Measurements from ENCODE around the gene GAB3.

GAB3 gene

DNA sequence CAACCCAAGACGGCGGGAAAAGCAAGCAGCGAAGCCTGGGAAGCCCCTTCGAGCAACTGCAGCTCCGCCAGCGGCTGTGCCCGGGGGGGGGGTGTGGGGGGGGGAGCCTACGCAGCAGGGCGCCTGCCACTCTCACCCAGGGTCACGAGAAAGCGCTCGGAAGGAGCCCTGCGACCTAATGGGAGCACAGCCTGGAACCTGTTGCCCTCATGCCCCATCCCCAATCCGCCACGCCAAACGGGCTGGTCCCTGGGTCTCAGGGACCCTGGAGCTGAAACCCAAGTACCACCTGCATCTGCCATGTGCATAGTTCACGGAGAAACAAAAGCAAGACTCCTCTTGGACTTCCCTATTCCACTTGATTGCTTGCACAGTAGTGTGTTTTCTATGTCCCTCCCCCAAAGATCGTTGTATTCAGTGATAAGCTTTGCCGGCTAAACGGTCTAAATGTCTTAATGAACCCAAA, 359 bp upstream of the GAB3 start:
- no peak for DNase-seq

DNA sequence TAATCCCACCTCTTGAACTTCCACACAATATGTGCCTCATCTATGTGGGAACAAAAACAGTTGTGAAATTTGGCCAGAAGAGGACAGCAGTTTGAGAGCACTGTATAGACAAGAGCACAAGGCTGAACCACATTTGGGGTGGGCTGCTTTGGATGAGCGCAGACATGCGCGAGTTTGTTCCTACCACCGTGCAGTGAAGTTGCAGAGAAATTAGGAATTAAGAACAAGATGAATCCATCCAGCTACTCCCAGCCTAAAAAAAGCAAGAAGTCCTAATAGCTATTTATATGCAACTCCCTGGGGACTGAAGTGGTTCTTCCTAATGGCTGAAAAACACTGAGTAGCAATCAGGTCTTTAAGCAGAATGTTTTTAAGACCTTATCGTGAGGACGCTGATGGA, 1.0 kb downstream of the GAB3 start:
- no peak for DNase-seq

DNA sequence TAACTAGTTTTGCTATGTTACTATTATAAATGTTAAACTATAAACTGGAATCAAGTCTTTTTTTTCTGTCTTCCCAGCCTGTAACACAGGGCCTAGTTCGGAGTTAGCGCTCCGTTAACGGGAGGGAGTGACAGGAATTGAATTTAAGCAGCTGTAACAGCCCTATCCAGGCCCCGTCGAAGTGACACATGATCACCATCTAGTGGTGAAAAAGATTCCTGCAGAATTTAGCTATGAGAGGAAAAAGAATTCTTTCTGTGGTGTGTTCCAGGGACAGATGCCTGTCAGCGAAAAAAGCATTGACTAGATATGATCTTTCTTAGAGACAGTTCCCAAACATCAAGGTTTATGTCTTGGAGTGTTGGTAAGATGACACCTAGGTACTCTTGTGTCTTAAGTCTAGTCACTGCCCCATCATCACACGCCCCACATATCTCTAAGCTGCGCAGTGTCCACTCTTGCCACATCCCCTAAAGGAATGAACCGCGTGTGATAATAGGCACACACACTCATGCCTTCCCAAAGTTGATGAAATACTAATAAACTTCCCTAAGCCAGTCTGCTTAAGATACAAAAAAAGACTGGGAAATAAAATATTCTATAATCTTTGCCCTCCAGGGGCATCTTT, 2.1 kb downstream of the GAB3 start:
- DNase-seq = peak; percentile 1

- DNase-seq = no peak
These were observed 8.3 kb downstream of the GAB3 start for GRCh38 chrX:154742613-154743012.

DNA sequence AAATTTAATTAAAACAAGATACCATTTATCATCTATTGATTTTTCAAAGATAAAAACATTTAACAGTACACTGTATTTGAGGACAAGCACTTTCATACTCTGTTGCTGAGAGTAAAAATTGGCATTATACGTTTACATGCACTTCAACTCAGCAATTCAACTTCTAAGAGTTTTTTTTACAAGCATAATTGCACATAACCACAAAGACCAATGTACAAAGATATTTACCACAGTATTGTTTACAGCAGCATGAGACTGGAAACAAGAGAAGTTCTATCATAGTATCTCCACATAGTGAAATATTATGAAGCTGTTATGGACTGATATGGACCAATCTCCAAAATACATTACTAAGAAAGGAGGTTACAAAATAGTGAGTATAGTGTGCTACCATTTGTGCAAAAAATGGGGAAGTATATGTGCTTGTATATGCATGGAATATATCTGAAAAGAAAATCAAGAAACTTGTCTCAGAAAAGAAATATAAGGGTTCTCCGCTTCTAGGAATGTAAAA, 10.9 kb downstream of the GAB3 start:
- no peak for DNase-seq

- no peak for DNase-seq
These were observed 12.7 kb downstream of the GAB3 start for GRCh38 chrX:154738011-154738738.

DNA sequence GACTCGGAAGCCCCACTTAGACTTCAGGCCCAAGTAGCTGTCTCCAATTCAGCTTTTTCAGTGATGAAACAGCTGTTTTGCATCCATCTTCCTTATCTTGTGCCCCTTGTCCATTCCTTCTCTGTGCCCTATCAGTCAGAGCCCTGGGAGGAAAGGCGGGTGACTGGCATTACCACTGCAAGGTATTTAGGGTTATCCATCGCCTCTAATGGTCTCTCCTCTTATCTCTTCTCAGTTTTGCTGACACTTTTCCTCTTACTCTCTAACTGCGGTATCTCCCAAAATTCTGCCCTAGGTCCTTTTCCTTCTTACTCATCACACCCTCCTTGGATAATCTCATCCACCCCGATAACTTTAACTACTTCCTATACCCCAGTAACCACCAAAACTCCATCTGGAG, 13.7 kb downstream of the GAB3 start:
- no peak for DNase-seq

DNA sequence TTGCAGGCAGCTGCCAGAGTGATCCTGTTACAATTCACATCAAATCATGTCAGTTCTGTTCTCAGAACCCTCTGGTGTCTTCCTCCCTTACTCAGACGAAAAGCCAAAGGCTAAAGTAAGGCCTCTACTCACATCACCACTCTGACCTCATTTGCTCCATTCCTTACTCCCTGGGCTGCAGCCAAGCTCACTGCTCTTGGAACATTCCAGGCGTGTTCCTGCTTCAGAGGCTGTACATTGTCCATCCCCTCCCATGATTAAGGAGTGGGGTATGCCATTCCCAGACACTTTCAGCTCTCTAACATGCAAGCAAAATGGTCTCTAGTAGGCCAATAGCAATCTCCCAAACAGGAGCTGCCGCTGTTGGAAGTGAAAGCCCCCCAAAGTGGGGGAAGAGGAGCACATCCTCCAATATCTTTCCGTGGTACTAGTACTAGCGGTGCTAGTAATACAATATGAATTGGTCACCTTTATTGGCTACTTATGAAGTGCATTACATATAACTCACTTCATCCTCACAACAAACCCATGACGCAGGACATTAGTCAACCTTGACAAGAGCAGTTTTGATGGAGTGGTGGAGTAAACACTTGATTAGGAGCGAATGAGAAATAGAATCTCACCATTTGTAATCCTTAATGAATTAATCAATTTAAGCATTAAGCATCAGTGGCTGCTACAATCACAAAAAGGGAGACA, 15.0 kb downstream of the GAB3 start:
- DNase-seq = no peak

GRCh38 chrX:154734061-154734781, 16.7 kb downstream of the GAB3 start:
- no peak for DNase-seq

DNA sequence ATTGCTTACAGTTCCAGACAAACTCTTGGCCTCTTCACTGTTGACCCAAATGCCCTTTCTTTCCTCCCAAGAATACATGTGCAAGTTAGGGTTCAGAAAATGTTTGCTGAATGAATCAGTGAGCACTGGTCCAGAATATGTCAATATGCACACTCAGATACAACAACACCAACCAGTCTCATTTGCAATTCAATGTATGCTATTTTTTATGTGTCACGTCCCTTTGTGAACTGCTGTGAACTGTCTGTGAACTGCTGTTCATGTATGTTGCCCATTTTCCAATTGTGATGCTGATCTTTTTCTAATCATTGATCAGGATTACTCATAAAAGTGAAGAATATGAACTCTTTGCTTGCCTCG, 17.8 kb downstream of the GAB3 start:
- DNase-seq = no peak

DNA sequence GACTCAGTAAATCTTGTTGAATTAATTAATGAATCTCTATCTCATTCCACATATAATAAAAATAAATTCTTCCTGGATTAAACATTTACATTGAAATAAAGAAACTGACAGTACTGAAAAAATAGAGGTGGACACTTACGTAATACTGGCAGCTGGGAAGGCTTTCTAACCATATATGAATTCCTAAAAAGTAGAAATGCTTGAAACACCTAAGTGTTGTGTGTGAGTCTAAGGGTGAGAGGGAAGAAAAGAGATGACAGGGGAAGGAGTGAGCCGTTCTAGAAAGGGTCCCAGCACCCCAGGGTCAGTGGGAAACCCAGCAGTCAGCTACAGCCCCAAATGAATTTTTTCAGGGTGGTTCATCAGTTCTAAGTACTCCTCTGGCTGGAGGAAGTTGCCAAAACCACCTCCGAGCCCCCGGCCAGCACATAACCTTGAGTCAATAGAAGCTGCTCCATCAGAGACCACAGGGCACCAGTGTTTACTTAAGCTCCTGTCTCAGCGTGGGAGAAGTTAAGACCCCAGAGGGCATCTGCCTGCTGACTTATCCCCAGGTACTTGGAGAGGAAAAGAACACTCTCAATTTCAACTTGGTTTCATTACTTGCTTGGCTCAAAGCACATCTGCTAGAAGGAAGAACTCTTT, 18.3 kb downstream of the GAB3 start:
- DNase-seq = no peak

DNA sequence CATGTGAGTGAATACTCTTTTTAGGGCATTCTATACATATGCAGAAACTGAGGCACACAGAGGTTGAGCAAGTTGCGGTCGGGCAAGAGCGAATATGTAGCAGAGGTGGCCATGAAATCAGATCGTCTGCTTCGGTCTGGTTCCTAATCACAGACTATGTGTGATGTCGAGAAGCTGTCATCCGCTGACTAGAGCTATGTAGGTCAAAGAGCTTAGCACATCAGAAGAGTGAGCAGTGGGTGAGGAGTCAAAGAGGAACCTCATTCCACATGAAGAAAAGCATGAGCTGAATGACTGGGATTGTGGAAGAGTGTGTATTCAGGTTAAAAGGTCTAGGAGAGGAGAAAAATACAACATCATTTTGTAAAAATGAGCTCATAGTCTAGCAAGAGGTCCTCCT, 19.0 kb downstream of the GAB3 start:
- no peak for DNase-seq

- DNase-seq = no peak
These were observed 19.7 kb downstream of the GAB3 start for GRCh38 chrX:154731184-154731583.

- no peak for DNase-seq
These were observed 20.5 kb downstream of the GAB3 start for GRCh38 chrX:154730253-154730891.

GRCh38 chrX:154729439-154729838, 21.4 kb downstream of the GAB3 start:
- DNase-seq = no peak

GRCh38 chrX:154728431-154729190, 22.3 kb downstream of the GAB3 start:
- DNase-seq = no peak

- DNase-seq = no peak
These were observed 23.0 kb downstream of the GAB3 start for GRCh38 chrX:154727871-154728270.

DNA sequence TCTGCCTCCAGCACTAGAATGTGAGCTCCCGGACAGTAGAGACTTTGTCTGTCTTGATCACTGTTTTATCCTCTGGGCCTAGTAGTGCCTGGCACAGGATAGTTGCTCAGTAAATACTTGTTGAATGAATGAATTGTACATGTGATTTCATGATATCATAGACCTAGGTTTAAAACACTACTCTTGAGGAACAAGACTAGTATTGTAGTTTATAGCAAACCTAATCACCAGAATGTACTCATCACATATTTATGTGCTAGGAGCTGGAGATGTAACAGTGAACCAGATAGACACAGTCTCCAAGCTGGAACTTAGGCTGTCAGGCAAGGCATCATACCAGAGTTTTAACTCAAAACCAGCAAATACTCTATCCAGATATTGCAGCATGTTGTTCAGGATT, 23.5 kb downstream of the GAB3 start:
- DNase-seq = no peak

DNA sequence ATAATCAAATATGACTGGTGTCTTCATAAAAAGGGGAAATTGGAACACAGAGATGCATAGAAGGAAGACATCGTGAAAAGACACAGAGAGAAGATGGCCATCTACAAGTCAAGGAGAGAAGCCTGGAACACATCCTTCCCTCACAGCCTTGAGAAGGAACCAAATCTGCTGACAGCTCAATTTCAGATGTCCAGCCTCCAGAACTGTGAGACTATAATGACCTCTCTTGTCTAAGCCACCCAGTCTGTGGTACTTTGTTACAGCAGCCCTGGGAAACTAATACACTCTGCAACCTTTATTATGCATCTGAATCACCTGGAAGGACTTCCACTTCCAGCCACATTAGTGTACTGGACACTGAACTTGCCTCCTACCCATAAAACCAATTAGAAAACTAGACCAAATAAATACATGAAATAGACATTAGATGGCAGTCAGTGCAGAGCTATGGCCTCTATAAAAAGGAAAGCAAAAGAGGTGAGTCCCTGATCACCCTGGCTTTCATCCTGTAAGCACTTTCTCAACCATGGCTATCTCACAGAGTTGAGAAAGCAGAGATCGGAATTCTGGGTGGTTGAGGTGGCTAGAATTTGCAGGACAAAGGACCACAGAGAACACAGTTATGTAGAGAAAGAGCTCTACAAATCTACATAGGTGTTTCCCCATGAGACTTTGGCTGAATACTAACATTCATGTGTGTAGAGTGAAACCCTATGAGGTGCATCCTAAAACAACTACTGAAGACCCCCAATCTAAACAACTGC, 25.7 kb downstream of the GAB3 start:
- no peak for DNase-seq

GRCh38 chrX:154721155-154721554, 29.7 kb downstream of the GAB3 start:
- DNase-seq = no peak

DNA sequence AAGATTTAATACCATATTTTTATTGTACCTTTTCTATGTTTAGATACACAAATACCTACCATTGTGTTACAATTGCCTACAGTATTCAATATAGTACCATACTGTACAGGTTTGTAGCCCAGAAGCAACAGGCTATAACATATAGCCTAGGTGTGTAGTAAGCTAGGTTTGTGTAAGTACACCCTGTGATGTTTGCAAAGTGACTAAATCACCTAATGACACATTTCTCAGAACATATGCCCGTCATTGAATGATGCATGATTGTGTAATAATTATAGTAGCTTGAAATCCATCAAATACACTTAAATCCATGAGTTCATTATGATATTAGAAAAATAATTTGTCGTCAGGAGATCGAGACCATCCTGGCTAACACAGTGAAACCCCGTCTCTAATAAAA, 30.8 kb downstream of the GAB3 start:
- no peak for DNase-seq

Data from NCI-H2081 treated with DMSO at 0.1 percent for 48 hours (cell line).